CD14-positive monocyte (primary cell): ENCODE results near the gene MX2. TPM values are rescaled to one million over a fixed set of nuclear protein-coding genes. Genes with fewer than 3 reads are reported as not detected.

Experiments
- DNase-seq, 3 donors: peaks; one replicate each; pipeline ENCODE4 v3.0.0-alpha.2; 2011 to 2022
- H2AFZ ChIP-seq: 2 replicates; pipeline ENCODE4 v1.6.0; 2012; ENCODE audit warnings: mild to moderate bottlenecking, low read depth, low read length, inconsistent platforms; ENCODE audit not compliant: insufficient read depth, poor library complexity, severe bottlenecking
- H3K27ac ChIP-seq, 2 donors: 1 replicate in 1 of 2; 2 replicates in 1 of 2; pipeline ENCODE4 v1.5.1; 2012 to 2013; ENCODE audit warnings: low read length in 2 of 2, control low read depth in 1 of 2, inconsistent platforms in 1 of 2, low read depth in 1 of 2, mild to moderate bottlenecking in 1 of 2
- H3K27me3 ChIP-seq, 2 donors: one replicate each; pipeline versions ENCODE4 v1.6.0 to v1.6.1; 2011 to 2013; ENCODE audit warnings: low read length in 2 of 2; ENCODE audit not compliant: control insufficient read depth in 2 of 2, insufficient read depth in 2 of 2
- H3K36me3 ChIP-seq, 2 donors: replicated peaks in 1 of 2; 1 replicate in 1 of 2; 2 replicates in 1 of 2; pipeline versions ENCODE4 v1.5.1 to v1.6.1; 2012 to 2013; ENCODE audit warnings: low read length in 2 of 2, control low read depth in 1 of 2, inconsistent platforms in 1 of 2, mild to moderate bottlenecking in 1 of 2; ENCODE audit not compliant: insufficient read depth in 2 of 2, control insufficient read depth in 1 of 2
- H3K4me1 ChIP-seq, 2 donors: 1 replicate in 1 of 2; 2 replicates in 1 of 2; pipeline versions ENCODE4 v1.5.1 to v1.6.1; 2012 to 2013; ENCODE audit warnings: low read length in 2 of 2, control low read depth in 1 of 2, inconsistent platforms in 1 of 2, mild to moderate bottlenecking in 1 of 2, moderate library complexity in 1 of 2; ENCODE audit not compliant: insufficient read depth in 2 of 2, control insufficient read depth in 1 of 2
- H3K4me2 ChIP-seq: replicated peaks from 2 replicates; pipeline ENCODE3; 2012; ENCODE audit warnings: low read length, moderate library complexity, mild to moderate bottlenecking; ENCODE audit not compliant: poor library complexity, severe bottlenecking; ENCODE audit errors: extremely low read depth
- H3K4me3 ChIP-seq, 3 experiments: fragments of 200-600 bp in 1 of 3; sonication (generic) in 1 of 3; replicated peaks in 1 of 3; 1 replicate in 2 of 3; 2 replicates in 1 of 3; pipeline ENCODE4 v1.5.1; 2011 to 2013; ENCODE audit warnings: low read length in 3 of 3, mild to moderate bottlenecking in 3 of 3, control low read depth in 2 of 3, low read depth in 2 of 3, inconsistent platforms in 1 of 3, moderate library complexity in 1 of 3
- H3K79me2 ChIP-seq: 2 replicates; pipeline ENCODE4 v1.6.0; 2012; ENCODE audit warnings: mild to moderate bottlenecking, control low read depth, inconsistent platforms, low read length, moderate library complexity; ENCODE audit not compliant: insufficient read depth
- H3K9ac ChIP-seq: 2 replicates; pipeline ENCODE4 v1.6.0; 2017; ENCODE audit warnings: low read length, mild to moderate bottlenecking; ENCODE audit not compliant: insufficient read depth, poor library complexity, severe bottlenecking
- H3K9me3 ChIP-seq, 2 donors: replicated peaks in 1 of 2; 1 replicate in 1 of 2; 2 replicates in 1 of 2; pipeline versions ENCODE4 v1.5.1 to v1.6.1; 2012 to 2013; ENCODE audit warnings: low read length in 2 of 2, control low read depth in 1 of 2; ENCODE audit not compliant: control insufficient read depth in 1 of 2, insufficient read depth in 1 of 2
- H4K20me1 ChIP-seq: 2 replicates; pipeline ENCODE4 v1.6.0; 2012; ENCODE audit warnings: mild to moderate bottlenecking, low read length, control low read depth, moderate library complexity; ENCODE audit not compliant: insufficient read depth
- H3K27ac Mint-ChIP-seq, 7 donors: one replicate each; pipeline ENCODE4 v1.8.0; 2020; ENCODE audit warnings: mild to moderate bottlenecking in 7 of 7, mixed read lengths in 7 of 7, moderate library complexity in 6 of 7, inconsistent platforms in 2 of 7
- H3K27me3 Mint-ChIP-seq, 3 donors: one replicate each; pipeline ENCODE4 v1.8.0; 2021 to 2022; ENCODE audit warnings: low read depth in 3 of 3, mild to moderate bottlenecking in 3 of 3, mixed read lengths in 3 of 3, moderate library complexity in 3 of 3, inconsistent platforms in 1 of 3
- H3K36me3 Mint-ChIP-seq, 2 donors: one replicate each; pipeline ENCODE4 v1.8.0; 2020; ENCODE audit warnings: mixed read lengths in 2 of 2, inconsistent platforms in 1 of 2, mild to moderate bottlenecking in 1 of 2
- H3K4me1 Mint-ChIP-seq: one replicate; pipeline ENCODE4 v1.8.0; 2020; ENCODE audit warnings: mild to moderate bottlenecking, mixed read lengths
- H3K4me3 Mint-ChIP-seq, 2 donors: one replicate each; pipeline ENCODE4 v1.8.0; 2020; ENCODE audit warnings: mild to moderate bottlenecking in 2 of 2, mixed read lengths in 2 of 2, moderate library complexity in 1 of 2
- H3K9me3 Mint-ChIP-seq, 7 donors: one replicate each; pipeline ENCODE4 v1.8.0; 2020 to 2022; ENCODE audit warnings: mixed read lengths in 7 of 7, mild to moderate bottlenecking in 6 of 7, moderate library complexity in 6 of 7, inconsistent platforms in 2 of 7
- WGBS: methylation state at CpG from one replicate; pipeline ENCODE4 v1.1.5; 2013; ENCODE audit warnings: missing lambda C conversion rate; ENCODE audit not compliant: insufficient coverage; 5-methylcytosine and 5-hydroxymethylcytosine counted together
- intact Hi-C, 2 donors: fragments of 100-400 bp; cut with micrococcal nuclease; formaldehyde crosslinking; loops; one replicate each; pipeline versions ENCODE4 v1.15.0 to v1.15.1; 2023
- polyA plus RNA-seq, 3 donors: library from polyadenylated mRNA; depleted of rRNA in 1 of 3; unstranded in 2 of 3; stranded (reverse) in 1 of 3; fragments of 300-500 nt in 2 of 3; fragments of >200 nt in 1 of 3; fragmentation: Illumina TruSeq in 2 of 3; gene quantifications; 1 replicate in 2 of 3; 2 replicates in 1 of 3; pipeline ENCODE4 v1.2.3, GENCODE V29; 2012 to 2021
- TF ChIP-seq, protein P1 (sequence below): fragments of 200-600 bp; IDR thresholded peaks from one replicate; pipeline ENCODE4 v1.8.0; 2022; ENCODE audit warnings: antibody characterized with exemption, mild to moderate bottlenecking

Gene MX2
- polyA plus RNA-seq, 3 donors: 43.1 to 79.4 (median 50.3) TPM

DNA sequence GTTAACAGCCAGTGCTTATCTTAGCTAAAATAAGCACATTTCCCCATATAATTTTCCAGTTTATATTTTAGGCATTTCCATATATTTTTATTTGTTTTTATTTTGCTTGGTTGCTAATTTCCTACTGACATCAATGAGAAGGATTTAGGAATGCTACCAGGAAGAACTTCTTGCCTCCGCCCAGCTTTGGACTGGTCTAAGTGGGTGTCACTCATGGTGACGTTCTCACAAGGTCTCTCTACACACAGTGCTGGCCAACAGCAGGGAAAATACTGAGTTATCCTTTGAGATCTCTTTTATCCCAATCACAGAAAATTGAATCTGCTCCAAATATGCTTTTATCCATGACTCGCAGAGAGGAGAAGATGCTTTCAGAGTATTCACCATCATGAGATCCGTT lies 77.4 kb downstream of the MX2 start:
- peaks cover 94 to 100% of the 10 kb centered on the region in 2 donors for H3K36me3 ChIP-seq
- Mint-ChIP-seq H3K4me1 (no peaks in the 10 kb centered on the region), H3K36me3 (peaks cover 94 to 99% of the 10 kb centered on the region in 2 donors), H3K27me3 (peaks cover 0 to 2% (median 0%) of the 10 kb centered on the region in 3 donors), H3K4me3 (no peak overlapping the region), H3K27ac (no peak overlapping the region), H3K9me3 (peaks cover 4 to 19% (median 14%) of the 10 kb centered on the region in 7 donors)
- no peaks in the 10 kb centered on the region for H3K27me3 ChIP-seq
- no peak overlapping the region for H3K4me2 ChIP-seq
- peaks cover 4 to 13% of the 10 kb centered on the region in 2 donors for H3K9me3 ChIP-seq
- H3K4me3 ChIP-seq: no peak overlapping the region
- no peak overlapping the region for H3K9ac ChIP-seq
- DNase-seq: no peak
- TF ChIP-seq, protein P1, sequence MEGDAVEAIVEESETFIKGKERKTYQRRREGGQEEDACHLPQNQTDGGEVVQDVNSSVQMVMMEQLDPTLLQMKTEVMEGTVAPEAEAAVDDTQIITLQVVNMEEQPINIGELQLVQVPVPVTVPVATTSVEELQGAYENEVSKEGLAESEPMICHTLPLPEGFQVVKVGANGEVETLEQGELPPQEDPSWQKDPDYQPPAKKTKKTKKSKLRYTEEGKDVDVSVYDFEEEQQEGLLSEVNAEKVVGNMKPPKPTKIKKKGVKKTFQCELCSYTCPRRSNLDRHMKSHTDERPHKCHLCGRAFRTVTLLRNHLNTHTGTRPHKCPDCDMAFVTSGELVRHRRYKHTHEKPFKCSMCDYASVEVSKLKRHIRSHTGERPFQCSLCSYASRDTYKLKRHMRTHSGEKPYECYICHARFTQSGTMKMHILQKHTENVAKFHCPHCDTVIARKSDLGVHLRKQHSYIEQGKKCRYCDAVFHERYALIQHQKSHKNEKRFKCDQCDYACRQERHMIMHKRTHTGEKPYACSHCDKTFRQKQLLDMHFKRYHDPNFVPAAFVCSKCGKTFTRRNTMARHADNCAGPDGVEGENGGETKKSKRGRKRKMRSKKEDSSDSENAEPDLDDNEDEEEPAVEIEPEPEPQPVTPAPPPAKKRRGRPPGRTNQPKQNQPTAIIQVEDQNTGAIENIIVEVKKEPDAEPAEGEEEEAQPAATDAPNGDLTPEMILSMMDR: no peak
- intact Hi-C loops: no loop called here
- peaks cover 3% of the 10 kb centered on the region for H4K20me1 ChIP-seq
- WGBS: 100% methylated on average over 2 of the region's 4 CpGs
- H2AFZ ChIP-seq: no peak overlapping the region
- no peak overlapping the region for H3K27ac ChIP-seq
- H3K79me2 ChIP-seq: no peaks in the 10 kb centered on the region
- no peaks in the 10 kb centered on the region for H3K4me1 ChIP-seq

DNA sequence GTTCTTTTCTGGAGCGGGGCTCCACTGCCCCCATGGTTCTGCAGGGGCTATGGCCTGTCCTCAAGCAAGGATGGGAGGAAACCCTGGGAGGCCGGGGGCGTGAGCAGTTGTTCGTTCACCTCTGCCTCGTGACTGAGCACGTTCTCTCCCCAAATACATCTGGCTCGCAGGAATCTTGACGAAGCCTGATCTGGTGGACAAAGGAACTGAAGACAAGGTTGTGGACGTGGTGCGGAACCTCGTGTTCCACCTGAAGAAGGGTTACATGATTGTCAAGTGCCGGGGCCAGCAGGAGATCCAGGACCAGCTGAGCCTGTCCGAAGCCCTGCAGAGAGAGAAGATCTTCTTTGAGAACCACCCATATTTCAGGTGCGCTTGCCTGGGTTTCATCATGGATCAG lies 79.7 kb downstream of the MX2 start:
- peaks cover 0 to 2% (median 0%) of the 10 kb centered on the region in 3 donors for H3K27me3 Mint-ChIP-seq
- TF ChIP-seq, protein P1: no peak
- 97% methylated on average over 13 of the region's 14 CpGs for WGBS
- no peak overlapping the region for H3K4me3 ChIP-seq
- H3K4me2 ChIP-seq: no peak overlapping the region
- no peaks in the 10 kb centered on the region for H3K27me3 ChIP-seq
- peaks cover 3% of the 10 kb centered on the region for H4K20me1 ChIP-seq
- no peaks in the 10 kb centered on the region for H3K79me2 ChIP-seq
- no peaks in the 10 kb centered on the region for H3K4me1 Mint-ChIP-seq
- H3K4me1 ChIP-seq: no peaks in the 10 kb centered on the region
- H3K9me3 Mint-ChIP-seq: peaks cover 0 to 2% (median 0%) of the 10 kb centered on the region in 7 donors
- DNase-seq: no peak
- H3K9me3 ChIP-seq: no peaks in the 10 kb centered on the region
- H3K36me3 ChIP-seq: peaks cover 94 to 100% of the 10 kb centered on the region in 2 donors
- H3K27ac Mint-ChIP-seq: peak overlapping the region in 4 of 7 donors; percentile 28 to 79 (median 38)
- H3K9ac ChIP-seq: no peak overlapping the region
- H3K4me3 Mint-ChIP-seq: no peak overlapping the region
- no peak overlapping the region for H2AFZ ChIP-seq
- intact Hi-C loops: no loop called here
- H3K36me3 Mint-ChIP-seq: peaks cover 94 to 99% of the 10 kb centered on the region in 2 donors
- no peak overlapping the region for H3K27ac ChIP-seq
